ENCODE data around the gene ADAM12.

ADAM12 gene

GRCh38 chr10:126207313-126207771, 180.9 kb downstream of the ADAM12 start:
- H3K4me3 ChIP-seq (ENCODE audit: insufficient read depth, low read depth, low read length, poor library complexity, severe bottlenecking), result no peak overlapping the region
- H3K36me3 ChIP-seq (ENCODE audit: control insufficient read depth, insufficient read depth, low read length), result no peaks in the 10 kb centered on the region
- H3K9me3 ChIP-seq (ENCODE audit: control insufficient read depth, low read length), result no peaks in the 10 kb centered on the region
- no peaks in the 10 kb centered on the region for H3K4me1 ChIP-seq (ENCODE audit: control insufficient read depth, insufficient read depth, low read length, poor library complexity, severe bottlenecking)
- no peak for DNase-seq
- no peaks in the 10 kb centered on the region for H3K27me3 ChIP-seq (replicated peaks; ENCODE audit: control insufficient read depth, insufficient read depth, low read length, poor library complexity, severe bottlenecking)
- no peak overlapping the region for H3K27ac ChIP-seq (ENCODE audit: insufficient read depth, low read length, poor library complexity, severe bottlenecking)

DNA sequence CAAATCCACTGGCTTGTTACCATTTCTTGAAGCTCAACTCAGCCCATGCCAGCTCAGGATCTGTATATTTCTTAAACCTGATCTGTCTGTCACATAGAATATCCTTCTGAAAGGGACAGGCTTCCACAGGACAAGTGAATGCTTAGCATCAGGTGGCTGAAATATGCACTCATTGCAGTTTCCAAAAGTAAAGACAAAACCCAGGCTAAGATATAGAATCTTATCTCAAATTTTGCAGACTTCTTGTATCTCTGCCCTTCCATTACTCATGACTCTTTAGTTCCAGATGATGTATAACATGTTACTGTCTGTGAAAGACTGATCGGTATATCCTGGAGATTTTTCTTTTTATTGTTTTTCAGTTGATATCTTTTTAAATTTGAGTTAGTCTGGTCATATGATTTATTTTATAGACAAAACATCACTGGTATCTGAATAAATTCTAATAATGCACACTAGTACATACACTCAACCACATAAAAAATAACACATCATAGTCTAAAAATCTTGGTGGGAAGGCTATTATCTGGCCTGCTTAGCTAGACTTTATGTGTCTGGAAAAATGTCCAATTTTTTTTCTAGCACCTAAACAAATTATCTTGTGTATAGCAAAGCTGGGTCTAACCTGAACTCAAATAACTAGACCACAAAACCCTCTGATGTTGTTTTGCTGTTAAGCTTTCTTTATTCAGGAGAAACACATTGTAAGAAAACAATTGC, 182.6 kb downstream of the ADAM12 start:
- Histone ChIP-seq H3K4me1 (ENCODE audit: control insufficient read depth, insufficient read depth, low read length, poor library complexity, severe bottlenecking) (no peaks in the 10 kb centered on the region), H3K9me3 (ENCODE audit: control insufficient read depth, low read length) (no peaks in the 10 kb centered on the region), H3K36me3 (ENCODE audit: control insufficient read depth, insufficient read depth, low read length) (no peaks in the 10 kb centered on the region), H3K4me3 (ENCODE audit: insufficient read depth, low read depth, low read length, poor library complexity, severe bottlenecking) (no peak overlapping the region), H3K27ac (ENCODE audit: insufficient read depth, low read length, poor library complexity, severe bottlenecking) (no peak overlapping the region), H3K27me3 (replicated peaks; ENCODE audit: control insufficient read depth, insufficient read depth, low read length, poor library complexity, severe bottlenecking) (no peaks in the 10 kb centered on the region)
- no peak for DNase-seq

DNA sequence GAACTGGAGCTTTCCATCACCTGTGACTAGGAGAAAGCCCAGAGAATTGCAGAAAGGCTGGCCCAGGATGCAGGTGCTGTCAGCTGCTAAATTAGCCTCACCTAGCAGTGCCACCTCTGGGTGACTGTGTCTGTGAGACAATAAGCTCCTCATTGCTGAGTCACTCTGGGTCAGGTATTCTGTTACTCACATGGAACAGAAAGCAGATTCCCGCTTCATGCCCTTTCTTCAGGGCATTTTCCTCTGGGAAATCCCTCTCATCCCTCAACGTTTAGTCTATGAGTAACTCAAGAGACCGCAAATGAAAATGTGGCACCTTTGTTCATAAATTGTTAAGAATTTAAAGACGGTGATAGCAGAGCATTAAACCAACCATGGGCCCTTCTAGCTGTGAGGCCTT, 184.0 kb downstream of the ADAM12 start:
- no peak overlapping the region for H3K4me3 ChIP-seq (ENCODE audit: insufficient read depth, low read depth, low read length, poor library complexity, severe bottlenecking)
- H3K27ac ChIP-seq (ENCODE audit: insufficient read depth, low read length, poor library complexity, severe bottlenecking), result no peak overlapping the region
- no peaks in the 10 kb centered on the region for H3K9me3 ChIP-seq (ENCODE audit: control insufficient read depth, low read length)
- DNase-seq, result no peak
- H3K36me3 ChIP-seq (ENCODE audit: control insufficient read depth, insufficient read depth, low read length), result no peaks in the 10 kb centered on the region
- no peaks in the 10 kb centered on the region for H3K4me1 ChIP-seq (ENCODE audit: control insufficient read depth, insufficient read depth, low read length, poor library complexity, severe bottlenecking)
- no peaks in the 10 kb centered on the region for H3K27me3 ChIP-seq (replicated peaks; ENCODE audit: control insufficient read depth, insufficient read depth, low read length, poor library complexity, severe bottlenecking)

- DNase-seq, result no peak
- H3K9me3 ChIP-seq (ENCODE audit: control insufficient read depth, low read length), result no peaks in the 10 kb centered on the region
- H3K27me3 ChIP-seq (replicated peaks; ENCODE audit: control insufficient read depth, insufficient read depth, low read length, poor library complexity, severe bottlenecking), result no peaks in the 10 kb centered on the region
- no peaks in the 10 kb centered on the region for H3K4me1 ChIP-seq (ENCODE audit: control insufficient read depth, insufficient read depth, low read length, poor library complexity, severe bottlenecking)
- no peak overlapping the region for H3K27ac ChIP-seq (ENCODE audit: insufficient read depth, low read length, poor library complexity, severe bottlenecking)
- H3K4me3 ChIP-seq (ENCODE audit: insufficient read depth, low read depth, low read length, poor library complexity, severe bottlenecking), result no peak overlapping the region
- H3K36me3 ChIP-seq (ENCODE audit: control insufficient read depth, insufficient read depth, low read length), result no peaks in the 10 kb centered on the region
These were observed 184.5 kb downstream of the ADAM12 start for GRCh38 chr10:126203746-126204145.

DNA sequence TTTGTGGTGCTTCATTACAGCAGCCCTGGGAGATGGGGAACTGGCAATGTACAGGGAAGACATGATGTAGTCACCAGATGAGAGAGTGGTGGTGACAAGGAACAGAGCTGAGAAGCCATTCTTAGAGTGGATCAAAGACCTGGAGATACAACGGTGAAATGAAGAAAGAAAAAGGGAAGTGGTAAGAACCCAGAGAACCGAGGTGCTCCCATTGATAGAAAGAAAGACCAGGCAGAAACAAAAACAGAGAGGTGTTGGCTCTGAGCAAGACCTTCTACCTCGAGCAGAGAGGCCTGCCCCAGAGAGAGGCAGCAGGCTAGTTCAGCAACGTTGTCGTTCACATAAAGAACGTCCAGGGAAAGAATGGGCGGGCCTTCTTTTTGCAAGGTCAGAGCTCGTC, 186.7 kb downstream of the ADAM12 start:
- Histone ChIP-seq H3K36me3 (ENCODE audit: control insufficient read depth, insufficient read depth, low read length) (no peaks in the 10 kb centered on the region), H3K9me3 (ENCODE audit: control insufficient read depth, low read length) (no peaks in the 10 kb centered on the region), H3K4me1 (ENCODE audit: control insufficient read depth, insufficient read depth, low read length, poor library complexity, severe bottlenecking) (no peaks in the 10 kb centered on the region), H3K27ac (ENCODE audit: insufficient read depth, low read length, poor library complexity, severe bottlenecking) (no peak overlapping the region), H3K4me3 (ENCODE audit: insufficient read depth, low read depth, low read length, poor library complexity, severe bottlenecking) (no peak overlapping the region), H3K27me3 (replicated peaks; ENCODE audit: control insufficient read depth, insufficient read depth, low read length, poor library complexity, severe bottlenecking) (no peaks in the 10 kb centered on the region)
- no peak for DNase-seq

DNA sequence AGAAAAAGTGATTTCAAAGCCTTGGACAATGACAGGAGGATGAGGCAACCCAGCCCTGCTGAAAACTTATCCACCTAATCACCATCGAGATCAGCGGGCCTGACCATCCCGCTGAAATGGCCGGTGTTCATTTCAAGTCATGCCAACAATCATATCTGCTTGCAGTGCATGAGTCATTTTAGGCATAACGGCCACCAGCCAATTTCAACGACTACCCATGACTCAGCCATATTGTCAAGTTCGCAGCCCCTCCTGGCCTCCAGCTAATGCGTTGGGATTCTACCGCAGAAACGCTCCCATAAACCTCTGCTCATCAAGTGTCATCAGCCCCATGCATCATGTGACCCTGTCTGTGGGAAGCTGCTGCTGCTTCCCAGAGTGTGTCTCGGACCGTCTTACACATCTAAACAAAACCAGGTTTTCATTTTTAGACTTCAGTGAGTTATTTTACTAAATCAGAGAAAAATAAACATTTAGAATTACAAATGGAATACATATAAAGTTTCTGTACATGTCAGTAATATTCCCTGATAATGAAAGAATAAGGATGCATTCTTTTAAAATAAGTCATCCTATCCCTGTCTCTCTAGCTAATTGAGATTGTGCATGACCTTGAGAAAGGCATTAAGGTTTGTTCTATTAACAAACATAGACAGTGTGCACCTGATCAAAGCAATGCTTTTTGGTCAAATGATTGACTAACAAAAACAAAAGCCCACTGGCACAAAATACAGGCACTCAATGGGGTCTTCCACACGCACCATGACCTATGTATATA, 188.9 kb downstream of the ADAM12 start:
- Histone ChIP-seq H3K36me3 (ENCODE audit: control insufficient read depth, insufficient read depth, low read length) (no peaks in the 10 kb centered on the region), H3K9me3 (ENCODE audit: control insufficient read depth, low read length) (no peaks in the 10 kb centered on the region), H3K4me1 (ENCODE audit: control insufficient read depth, insufficient read depth, low read length, poor library complexity, severe bottlenecking) (no peaks in the 10 kb centered on the region), H3K27ac (ENCODE audit: insufficient read depth, low read length, poor library complexity, severe bottlenecking) (no peak overlapping the region), H3K4me3 (ENCODE audit: insufficient read depth, low read depth, low read length, poor library complexity, severe bottlenecking) (no peak overlapping the region), H3K27me3 (replicated peaks; ENCODE audit: control insufficient read depth, insufficient read depth, low read length, poor library complexity, severe bottlenecking) (no peaks in the 10 kb centered on the region)
- no peak for DNase-seq

DNA sequence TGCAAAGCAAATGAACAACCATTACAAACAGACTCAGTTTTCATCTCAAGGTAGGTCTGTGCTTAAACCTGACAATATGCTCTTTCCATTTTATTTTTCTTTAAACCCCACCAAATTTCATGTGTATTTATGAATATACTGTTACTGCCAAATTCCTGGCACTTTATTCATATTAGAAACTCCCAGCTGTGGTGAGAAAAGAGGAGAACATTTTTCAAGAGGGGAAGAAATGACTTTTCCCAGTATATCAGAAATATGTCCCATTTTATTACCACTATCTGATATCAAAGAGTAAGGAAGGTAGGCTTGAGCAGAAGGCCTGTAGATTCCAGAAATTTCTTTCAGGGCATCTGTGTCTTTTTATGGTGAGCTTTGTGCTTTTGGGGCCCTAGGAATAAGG, 189.6 kb downstream of the ADAM12 start:
- Histone ChIP-seq H3K4me1 (ENCODE audit: control insufficient read depth, insufficient read depth, low read length, poor library complexity, severe bottlenecking) (no peaks in the 10 kb centered on the region), H3K9me3 (ENCODE audit: control insufficient read depth, low read length) (no peaks in the 10 kb centered on the region), H3K27ac (ENCODE audit: insufficient read depth, low read length, poor library complexity, severe bottlenecking) (no peak overlapping the region), H3K4me3 (ENCODE audit: insufficient read depth, low read depth, low read length, poor library complexity, severe bottlenecking) (no peak overlapping the region), H3K36me3 (ENCODE audit: control insufficient read depth, insufficient read depth, low read length) (no peaks in the 10 kb centered on the region), H3K27me3 (replicated peaks; ENCODE audit: control insufficient read depth, insufficient read depth, low read length, poor library complexity, severe bottlenecking) (no peaks in the 10 kb centered on the region)
- DNase-seq, result no peak

DNA sequence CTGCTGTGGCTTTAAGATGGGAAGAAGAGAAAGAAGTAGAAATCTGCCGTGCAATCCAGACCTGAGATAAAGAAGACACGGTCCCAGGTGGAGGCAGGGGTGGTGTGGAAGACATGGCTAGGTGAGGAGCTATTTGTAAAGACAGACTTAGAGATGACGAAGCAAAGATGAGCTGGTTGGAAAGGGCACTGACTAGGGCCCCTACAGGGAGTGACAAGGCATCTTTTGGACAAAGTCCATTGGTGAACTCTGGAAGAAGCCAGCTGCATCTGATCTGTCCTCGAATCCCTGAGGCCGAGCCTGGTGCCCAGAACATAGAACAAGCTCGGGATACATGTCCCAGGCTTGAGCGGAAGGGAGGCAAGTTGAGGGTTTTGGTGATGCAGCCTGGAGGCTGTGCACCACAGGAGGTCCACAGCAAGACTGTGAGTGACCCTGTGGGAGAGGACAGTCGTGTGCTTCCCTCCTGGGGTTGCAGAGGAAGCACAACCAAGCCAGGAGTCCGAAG, 191.2 kb downstream of the ADAM12 start:
- Histone ChIP-seq H3K4me1 (ENCODE audit: control insufficient read depth, insufficient read depth, low read length, poor library complexity, severe bottlenecking) (no peaks in the 10 kb centered on the region), H3K4me3 (ENCODE audit: insufficient read depth, low read depth, low read length, poor library complexity, severe bottlenecking) (no peak overlapping the region), H3K36me3 (ENCODE audit: control insufficient read depth, insufficient read depth, low read length) (no peaks in the 10 kb centered on the region), H3K9me3 (ENCODE audit: control insufficient read depth, low read length) (no peaks in the 10 kb centered on the region), H3K27me3 (replicated peaks; ENCODE audit: control insufficient read depth, insufficient read depth, low read length, poor library complexity, severe bottlenecking) (no peaks in the 10 kb centered on the region), H3K27ac (ENCODE audit: insufficient read depth, low read length, poor library complexity, severe bottlenecking) (no peak overlapping the region)
- no peak for DNase-seq

- Histone ChIP-seq H3K4me1 (ENCODE audit: control insufficient read depth, insufficient read depth, low read length, poor library complexity, severe bottlenecking) (no peaks in the 10 kb centered on the region), H3K9me3 (ENCODE audit: control insufficient read depth, low read length) (no peaks in the 10 kb centered on the region), H3K27ac (ENCODE audit: insufficient read depth, low read length, poor library complexity, severe bottlenecking) (no peak overlapping the region), H3K27me3 (replicated peaks; ENCODE audit: control insufficient read depth, insufficient read depth, low read length, poor library complexity, severe bottlenecking) (no peaks in the 10 kb centered on the region), H3K4me3 (ENCODE audit: insufficient read depth, low read depth, low read length, poor library complexity, severe bottlenecking) (no peak overlapping the region), H3K36me3 (ENCODE audit: control insufficient read depth, insufficient read depth, low read length) (no peaks in the 10 kb centered on the region)
- no peak for DNase-seq
These were observed 192.0 kb downstream of the ADAM12 start for GRCh38 chr10:126196281-126196680.

GRCh38 chr10:126191192-126191591, 197.1 kb downstream of the ADAM12 start:
- no peaks in the 10 kb centered on the region for H3K9me3 ChIP-seq (ENCODE audit: control insufficient read depth, low read length)
- DNase-seq, result no peak
- H3K4me1 ChIP-seq (ENCODE audit: control insufficient read depth, insufficient read depth, low read length, poor library complexity, severe bottlenecking), result no peaks in the 10 kb centered on the region
- H3K27me3 ChIP-seq (replicated peaks; ENCODE audit: control insufficient read depth, insufficient read depth, low read length, poor library complexity, severe bottlenecking), result no peaks in the 10 kb centered on the region
- H3K27ac ChIP-seq (ENCODE audit: insufficient read depth, low read length, poor library complexity, severe bottlenecking), result no peak overlapping the region
- no peak overlapping the region for H3K4me3 ChIP-seq (ENCODE audit: insufficient read depth, low read depth, low read length, poor library complexity, severe bottlenecking)
- no peaks in the 10 kb centered on the region for H3K36me3 ChIP-seq (ENCODE audit: control insufficient read depth, insufficient read depth, low read length)
